Cardiac muscle cell (in vitro differentiated cells and primary cell): ENCODE measurements around the gene CDC42EP3. TPM values are rescaled to one million over a fixed set of nuclear protein-coding genes. Genes with fewer than 3 reads are reported as not detected.
A peak's percentile ranks its signal among the peaks of the same experiment; 100 is the strongest.

ENCODE experiments used
- DNase-seq, 2 donors: peaks; one replicate each; pipeline versions ENCODE4 v3.0.0 to v3.0.0-alpha.2; 2010 to 2017; ENCODE audit warnings: low read depth in 1 of 2, low spot score in 1 of 2
- H3K27ac ChIP-seq: fragments of 200-600 bp; sonication (generic); 2 replicates; pipeline ENCODE4 v1.5.1; 2016
- H3K27me3 ChIP-seq: fragments of 200-600 bp; sonication (generic); 2 replicates; pipeline ENCODE4 v1.6.0; 2016; ENCODE audit warnings: control low read depth
- H3K36me3 ChIP-seq: fragments of 200-600 bp; sonication (generic); 2 replicates; pipeline ENCODE4 v1.5.1; 2016; ENCODE audit warnings: control low read depth
- H3K4me1 ChIP-seq: fragments of 200-600 bp; sonication (generic); 2 replicates; pipeline ENCODE4 v1.8.1; 2017; ENCODE audit warnings: low read depth, mild to moderate bottlenecking, mixed run types
- H3K4me3 ChIP-seq: fragments of 200-600 bp; sonication (generic); 2 replicates; pipeline ENCODE4 v1.5.1; 2016; ENCODE audit warnings: mild to moderate bottlenecking
- H3K9me3 ChIP-seq: fragments of 200-600 bp; sonication (generic); 2 replicates; pipeline ENCODE4 v1.5.1; 2017; ENCODE audit warnings: low read depth, mild to moderate bottlenecking, control low read depth
- CTCF ChIP-seq: IDR thresholded peaks from 2 replicates; pipeline ENCODE4 v1.5.1; 2012; ENCODE audit warnings: low read depth, mild to moderate bottlenecking, low read length
- polyA plus RNA-seq: library from polyadenylated mRNA; unstranded; fragments of >200 nt; fragmentation: Nextera tagmentation; extraction: Ambion mirVana; gene quantifications from 2 replicates; pipeline ENCODE4 v1.2.1, GENCODE V29; 2016
- total RNA-seq: library from RNA; depleted of rRNA; stranded (reverse); fragments of >200 nt; gene quantifications from 2 replicates; pipeline ENCODE4 v1.2.3, GENCODE V29; 2016

Gene CDC42EP3
- total and polyA plus RNA-seq, 2 experiments from 2014 or later: 36.2 to 56.7 TPM

- Histone ChIP-seq H3K27ac (no peak overlapping the region), H3K36me3 (no peaks in the 10 kb centered on the region), H3K27me3 (no peaks in the 10 kb centered on the region), H3K4me3 (no peak overlapping the region), H3K4me1 (peaks cover 5% of the 10 kb centered on the region), H3K9me3 (no peaks in the 10 kb centered on the region)
- TF ChIP-seq CTCF: no peak
- no peak for DNase-seq
Observed at GRCh38 chr2:37689751-37690150, 18.3 kb upstream of the CDC42EP3 start.

- H3K36me3 ChIP-seq: no peaks in the 10 kb centered on the region
- H3K4me1 ChIP-seq: peaks cover 5% of the 10 kb centered on the region
- no peak overlapping the region for H3K4me3 ChIP-seq
- TF ChIP-seq CTCF: no peak
- no peaks in the 10 kb centered on the region for H3K27me3 ChIP-seq
- no peak overlapping the region for H3K27ac ChIP-seq
- DNase-seq: peak; percentile 19 to 93
- no peaks in the 10 kb centered on the region for H3K9me3 ChIP-seq
Observed at GRCh38 chr2:37688771-37689468, 17.5 kb upstream of the CDC42EP3 start.

- Histone ChIP-seq H3K27ac (no peak overlapping the region), H3K9me3 (no peaks in the 10 kb centered on the region), H3K36me3 (no peaks in the 10 kb centered on the region), H3K27me3 (no peaks in the 10 kb centered on the region), H3K4me3 (no peak overlapping the region), H3K4me1 (peaks cover 5% of the 10 kb centered on the region)
- DNase-seq: no peak
- no peak for TF ChIP-seq CTCF
Observed at GRCh38 chr2:37686792-37687526, 15.5 kb upstream of the CDC42EP3 start.

GRCh38 chr2:37684809-37685208, 13.4 kb upstream of the CDC42EP3 start:
- Histone ChIP-seq H3K9me3 (no peaks in the 10 kb centered on the region), H3K36me3 (no peaks in the 10 kb centered on the region), H3K27me3 (no peaks in the 10 kb centered on the region), H3K4me1 (peaks cover 5% of the 10 kb centered on the region), H3K27ac (no peak overlapping the region), H3K4me3 (no peak overlapping the region)
- no peak for DNase-seq
- no peak for TF ChIP-seq CTCF

- no peaks in the 10 kb centered on the region for H3K9me3 ChIP-seq
- no peak for DNase-seq
- H3K4me3 ChIP-seq: no peak overlapping the region
- TF ChIP-seq CTCF: no peak
- H3K27ac ChIP-seq: no peak overlapping the region
- H3K4me1 ChIP-seq: no peaks in the 10 kb centered on the region
- no peaks in the 10 kb centered on the region for H3K36me3 ChIP-seq
- H3K27me3 ChIP-seq: no peaks in the 10 kb centered on the region
Observed at GRCh38 chr2:37683921-37684780, 12.7 kb upstream of the CDC42EP3 start.
